Naive B cell (primary cell): ENCODE measurements around the gene SLC46A3. TPM values are rescaled to one million over a fixed set of nuclear protein-coding genes. Genes with fewer than 3 reads are reported as not detected.

ENCODE experiments used
- ATAC-seq, 2 donors: fragments of 150-1000 bp; cut with Tn5 transposase; 2 replicates each; pipeline ENCODE4 v1.10.0; 2021; ENCODE audit warnings: low read depth in 2 of 2, mild to moderate bottlenecking in 2 of 2, moderate library complexity in 2 of 2
- DNase-seq: peaks from one replicate; pipeline ENCODE4 v3.0.0; 2022
- H3K27ac Mint-ChIP-seq, 6 donors: one replicate each; pipeline ENCODE4 v1.8.0; 2020 to 2022; ENCODE audit warnings: mild to moderate bottlenecking in 6 of 6, mixed read lengths in 6 of 6, moderate library complexity in 5 of 6, inconsistent platforms in 2 of 6
- H3K27me3 Mint-ChIP-seq, 3 donors: one replicate each; pipeline ENCODE4 v1.8.0; 2021 to 2022; ENCODE audit warnings: mixed read lengths in 3 of 3, mild to moderate bottlenecking in 1 of 3
- H3K36me3 Mint-ChIP-seq, 2 donors: one replicate each; pipeline ENCODE4 v1.8.0; 2020 to 2022; ENCODE audit warnings: mixed read lengths in 2 of 2, inconsistent platforms in 1 of 2, mild to moderate bottlenecking in 1 of 2
- H3K4me1 Mint-ChIP-seq, 3 donors: one replicate each; pipeline ENCODE4 v1.8.0; 2020 to 2022; ENCODE audit warnings: mixed read lengths in 3 of 3, inconsistent platforms in 1 of 3, mild to moderate bottlenecking in 1 of 3, moderate library complexity in 1 of 3
- H3K4me3 Mint-ChIP-seq, 8 donors: one replicate each; pipeline ENCODE4 v1.8.0; 2020 to 2022; ENCODE audit warnings: mild to moderate bottlenecking in 8 of 8, mixed read lengths in 8 of 8, moderate library complexity in 8 of 8, inconsistent platforms in 2 of 8
- H3K9me3 Mint-ChIP-seq, 7 donors: one replicate each; pipeline ENCODE4 v1.8.0; 2020 to 2022; ENCODE audit warnings: mixed read lengths in 7 of 7, mild to moderate bottlenecking in 5 of 7, inconsistent platforms in 2 of 7, moderate library complexity in 1 of 7
- polyA plus RNA-seq, 6 donors: library from polyadenylated mRNA; unstranded; fragments of 300-500 nt; fragmentation: Illumina TruSeq; gene quantifications; one replicate each; pipeline ENCODE4 v1.2.3, GENCODE V29; 2021; ENCODE audit warnings: low read depth in 6 of 6

The SLC46A3 gene, protein sequence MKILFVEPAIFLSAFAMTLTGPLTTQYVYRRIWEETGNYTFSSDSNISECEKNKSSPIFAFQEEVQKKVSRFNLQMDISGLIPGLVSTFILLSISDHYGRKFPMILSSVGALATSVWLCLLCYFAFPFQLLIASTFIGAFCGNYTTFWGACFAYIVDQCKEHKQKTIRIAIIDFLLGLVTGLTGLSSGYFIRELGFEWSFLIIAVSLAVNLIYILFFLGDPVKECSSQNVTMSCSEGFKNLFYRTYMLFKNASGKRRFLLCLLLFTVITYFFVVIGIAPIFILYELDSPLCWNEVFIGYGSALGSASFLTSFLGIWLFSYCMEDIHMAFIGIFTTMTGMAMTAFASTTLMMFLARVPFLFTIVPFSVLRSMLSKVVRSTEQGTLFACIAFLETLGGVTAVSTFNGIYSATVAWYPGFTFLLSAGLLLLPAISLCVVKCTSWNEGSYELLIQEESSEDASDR
- polyA plus RNA-seq, result 10 to 100 TPM; 31.4 to 44.5 (median 32.5) TPM

DNA sequence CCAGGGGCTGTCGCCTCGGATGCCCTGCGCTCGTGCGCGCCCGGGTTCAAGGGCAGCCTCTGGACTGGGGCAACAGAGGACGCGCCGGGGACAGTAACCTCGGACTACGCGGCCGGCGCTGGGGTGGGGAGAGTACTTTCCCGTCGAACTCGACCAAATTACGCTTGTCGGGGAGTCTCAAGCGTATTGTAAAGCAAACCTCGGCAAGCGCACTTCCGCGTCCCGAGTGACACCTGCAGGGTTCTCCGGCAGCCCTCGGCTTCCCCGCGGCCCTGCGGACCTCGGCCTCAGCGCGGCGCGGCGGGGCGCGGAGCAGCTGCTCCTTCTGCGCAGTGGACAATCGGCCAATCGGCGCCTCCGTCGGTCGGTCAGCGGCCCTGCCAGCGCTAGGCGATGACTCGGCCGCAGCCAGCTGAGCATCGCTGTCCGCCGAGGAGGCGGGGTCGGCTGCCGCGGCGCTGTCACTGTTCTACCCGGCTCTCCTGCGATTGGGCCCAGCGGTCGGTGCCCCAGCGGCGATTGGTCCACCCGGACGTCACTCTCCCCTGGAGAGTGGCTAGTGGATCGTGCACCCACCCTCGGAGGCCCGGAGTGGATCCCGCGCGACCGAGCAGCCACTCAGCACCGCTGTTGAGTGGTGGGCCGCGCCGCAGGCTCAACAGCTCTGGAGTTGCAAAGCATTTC lies at the start of gene SLC46A3:
Gene SLC46A3, minus strand, starts transcription at position 428 of the 684 bp plus-strand sequence. CDS start 972 bp downstream, outside the sequence.
- Mint-ChIP-seq H3K27ac (peak within 1 kb of the TSS; percentile 90 to 99 (median 96)), H3K9me3 (no peaks in the 10 kb centered on the region), H3K4me3 (peak within 1 kb of the TSS; percentile 91 to 98 (median 94)), H3K36me3 (no peaks in the 10 kb centered on the region), H3K4me1 (peaks cover 23 to 37% (median 25%) of the 10 kb centered on the region in 3 donors), H3K27me3 (no peaks in the 10 kb centered on the region)
- DNase-seq (peak; percentile 96), ATAC-seq (peak; percentile 93 to 95)

DNA sequence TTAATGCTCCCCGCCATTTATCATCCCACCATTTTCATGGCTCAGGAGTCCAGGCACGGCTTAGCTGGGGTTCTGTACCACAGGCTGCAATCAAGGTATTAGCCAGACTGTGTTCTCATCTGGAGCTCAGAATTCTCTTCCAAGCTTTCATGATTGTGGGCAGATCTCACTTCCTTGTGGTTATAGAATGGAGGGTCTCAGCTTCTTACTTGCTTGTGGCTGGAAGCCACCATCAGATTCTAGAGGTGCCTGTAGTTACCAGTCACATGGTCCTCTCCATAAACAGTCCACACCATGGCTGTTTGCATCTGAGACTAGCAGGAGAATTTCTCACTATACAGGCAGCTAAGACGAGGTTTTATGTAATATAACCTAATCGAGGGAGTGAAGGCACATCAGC lies 45.1 kb upstream of the SLC46A3 start:
- H3K9me3 Mint-ChIP-seq, result peaks cover 6 to 33% (median 22%) of the 10 kb centered on the region in 7 donors
- H3K4me3 Mint-ChIP-seq, result no peak overlapping the region
- peaks cover 0 to 26% (median 10%) of the 10 kb centered on the region in 3 donors for H3K27me3 Mint-ChIP-seq
- no peaks in the 10 kb centered on the region for H3K4me1 Mint-ChIP-seq
- no peak overlapping the region for H3K27ac Mint-ChIP-seq
- DNase-seq, result no peak
- peaks cover 0 to 5% of the 10 kb centered on the region in 2 donors for H3K36me3 Mint-ChIP-seq
- ATAC-seq, result no peak

DNA sequence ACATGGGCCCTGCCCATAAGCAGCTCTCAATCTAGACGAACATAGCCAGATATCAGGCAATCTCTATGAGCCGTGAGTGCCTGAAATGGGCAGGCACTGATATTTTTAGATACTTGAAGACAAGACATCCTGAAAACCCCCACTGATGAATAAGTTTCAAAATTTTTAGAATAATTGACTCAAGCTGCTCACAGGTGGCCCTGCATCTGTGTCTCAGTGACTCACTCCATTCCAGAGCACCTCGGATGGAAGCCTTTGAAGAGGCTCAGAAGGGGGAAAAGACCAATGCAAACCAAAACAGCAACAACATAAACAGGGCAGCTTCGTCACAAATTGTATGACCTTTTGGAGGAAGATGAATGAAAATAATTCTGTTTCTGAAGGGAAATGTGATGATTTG lies 42.8 kb upstream of the SLC46A3 start:
- peaks cover 0 to 7% of the 10 kb centered on the region in 2 donors for H3K36me3 Mint-ChIP-seq
- ATAC-seq (no peak), DNase-seq (no peak)
- peaks cover 0 to 45% (median 24%) of the 10 kb centered on the region in 7 donors for H3K9me3 Mint-ChIP-seq
- H3K4me3 Mint-ChIP-seq, result no peak overlapping the region
- H3K4me1 Mint-ChIP-seq, result no peaks in the 10 kb centered on the region
- peaks cover 0 to 28% (median 10%) of the 10 kb centered on the region in 3 donors for H3K27me3 Mint-ChIP-seq
- no peak overlapping the region for H3K27ac Mint-ChIP-seq

GRCh38 chr13:28755546-28755870 lies 36.7 kb upstream of the SLC46A3 start:
- peaks cover 7 to 14% of the 10 kb centered on the region in 2 donors for H3K36me3 Mint-ChIP-seq
- DNase-seq, result no peak
- peak overlapping the region in 5 of 8 donors; percentile 61 to 81 (median 77) for H3K4me3 Mint-ChIP-seq
- ATAC-seq, result no peak
- peaks cover 2 to 48% (median 22%) of the 10 kb centered on the region in 7 donors for H3K9me3 Mint-ChIP-seq
- peaks cover 0 to 9% (median 0%) of the 10 kb centered on the region in 3 donors for H3K27me3 Mint-ChIP-seq
- H3K27ac Mint-ChIP-seq, result peak overlapping the region in 3 of 6 donors; percentile 73 to 82 (median 76)
- peaks cover 5 to 11% (median 7%) of the 10 kb centered on the region in 3 donors for H3K4me1 Mint-ChIP-seq

DNA sequence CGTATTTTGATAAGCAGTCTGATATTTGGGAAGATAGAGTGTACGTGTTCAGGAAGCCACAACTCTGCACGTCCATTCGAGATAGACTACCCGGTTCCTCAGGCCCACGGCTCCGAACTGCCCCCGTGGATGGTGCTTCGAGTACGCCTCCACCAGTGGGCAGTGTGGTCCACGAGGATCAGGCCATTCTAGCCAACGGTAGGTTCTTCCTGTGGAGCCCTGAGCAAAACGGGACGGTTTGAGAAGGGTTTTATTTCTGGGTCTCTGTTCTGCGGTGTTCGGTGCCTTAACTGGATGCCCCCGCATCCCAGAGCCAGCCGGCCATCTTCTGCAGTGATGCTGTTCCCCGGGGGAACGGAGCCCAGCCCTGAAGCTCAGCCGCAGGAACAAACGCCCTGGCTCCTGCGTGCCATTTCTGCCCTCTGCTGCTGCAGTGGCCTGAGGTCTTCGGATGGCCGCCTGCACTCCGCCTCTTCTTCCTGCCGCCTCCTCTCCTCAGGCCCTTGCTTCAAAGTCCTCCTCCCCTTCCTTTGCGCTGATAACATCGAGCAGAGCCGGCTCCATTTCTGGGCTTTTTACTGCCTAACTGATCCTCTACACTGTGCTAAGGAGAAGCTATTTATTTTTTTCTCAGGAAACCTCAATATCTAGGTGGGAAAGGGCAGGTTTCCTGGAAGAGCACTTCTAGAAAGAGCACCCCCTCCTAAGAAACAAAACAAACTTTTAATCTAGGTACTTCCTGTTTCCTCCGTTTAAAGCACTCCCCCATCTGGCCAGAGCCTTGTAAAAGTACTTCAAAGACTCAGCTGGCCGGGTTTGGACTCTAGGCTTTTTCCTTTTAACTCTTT lies 36.2 kb upstream of the SLC46A3 start:
- peaks cover 2 to 42% (median 21%) of the 10 kb centered on the region in 7 donors for H3K9me3 Mint-ChIP-seq
- ATAC-seq (no peak), DNase-seq (peak; percentile 4)
- peaks cover 7 to 14% of the 10 kb centered on the region in 2 donors for H3K36me3 Mint-ChIP-seq
- H3K4me1 Mint-ChIP-seq, result peaks cover 5 to 11% (median 7%) of the 10 kb centered on the region in 3 donors
- peak overlapping the region in 7 of 8 donors; percentile 61 to 85 (median 79) for H3K4me3 Mint-ChIP-seq
- peak overlapping the region in 5 of 6 donors; percentile 2 to 82 (median 73) for H3K27ac Mint-ChIP-seq
- peaks cover 0 to 9% (median 0%) of the 10 kb centered on the region in 3 donors for H3K27me3 Mint-ChIP-seq

DNA sequence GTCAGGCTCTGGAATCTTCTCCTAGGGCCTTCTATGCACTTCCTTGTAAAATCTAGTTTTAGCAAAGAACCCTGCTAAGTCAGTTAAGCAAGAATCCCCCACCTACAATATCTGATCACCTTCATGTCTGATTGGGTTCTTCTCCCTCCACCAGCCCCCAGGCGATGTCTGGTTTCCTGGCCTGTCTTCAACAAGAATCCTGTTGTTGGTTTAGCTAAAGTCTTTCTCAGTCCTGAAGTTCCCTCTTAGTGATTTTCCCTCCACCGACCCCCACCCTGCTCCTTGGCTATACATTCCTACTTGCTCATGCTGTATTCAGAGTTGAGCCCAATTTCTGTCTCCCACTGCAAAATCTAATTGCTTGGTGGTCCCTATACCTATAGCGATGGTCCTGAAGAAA lies 35.2 kb upstream of the SLC46A3 start:
- no peak for ATAC-seq
- H3K4me3 Mint-ChIP-seq, result peak overlapping the region in 4 of 8 donors; percentile 3 to 72 (median 32)
- H3K4me1 Mint-ChIP-seq, result peaks cover 5 to 11% (median 7%) of the 10 kb centered on the region in 3 donors
- H3K9me3 Mint-ChIP-seq, result peaks cover 0 to 32% (median 13%) of the 10 kb centered on the region in 7 donors
- DNase-seq, result no peak
- peaks cover 5 to 11% (median 7%) of the 10 kb centered on the region in 3 donors for H3K27me3 Mint-ChIP-seq
- peaks cover 2 to 14% of the 10 kb centered on the region in 2 donors for H3K36me3 Mint-ChIP-seq
- no peak overlapping the region for H3K27ac Mint-ChIP-seq

- Mint-ChIP-seq H3K36me3 (peaks cover 0 to 14% of the 10 kb centered on the region in 2 donors), H3K4me3 (no peak overlapping the region), H3K9me3 (peaks cover 0 to 26% (median 9%) of the 10 kb centered on the region in 7 donors), H3K27me3 (peaks cover 5 to 8% (median 7%) of the 10 kb centered on the region in 3 donors), H3K4me1 (peaks cover 5 to 11% (median 7%) of the 10 kb centered on the region in 3 donors), H3K27ac (peak overlapping the region in 2 of 6 donors; percentile 48 to 77)
- DNase-seq (no peak), ATAC-seq (no peak)
These were observed 34.6 kb upstream of the SLC46A3 start for GRCh38 chr13:28753208-28753892.

GRCh38 chr13:28751175-28751960 lies 32.6 kb upstream of the SLC46A3 start:
- Mint-ChIP-seq H3K4me3 (no peak overlapping the region), H3K27ac (no peak overlapping the region), H3K9me3 (peaks cover 0 to 8% (median 4%) of the 10 kb centered on the region in 7 donors), H3K27me3 (peaks cover 5 to 8% (median 7%) of the 10 kb centered on the region in 3 donors), H3K4me1 (peaks cover 5 to 11% (median 7%) of the 10 kb centered on the region in 3 donors), H3K36me3 (peaks cover 0 to 14% of the 10 kb centered on the region in 2 donors)
- ATAC-seq (no peak), DNase-seq (no peak)

- ATAC-seq (no peak), DNase-seq (no peak)
- no peak overlapping the region for H3K4me3 Mint-ChIP-seq
- peaks cover 5 to 11% (median 6%) of the 10 kb centered on the region in 3 donors for H3K4me1 Mint-ChIP-seq
- peaks cover 5 to 8% (median 7%) of the 10 kb centered on the region in 3 donors for H3K27me3 Mint-ChIP-seq
- peaks cover 0 to 14% of the 10 kb centered on the region in 2 donors for H3K36me3 Mint-ChIP-seq
- peaks cover 0 to 5% (median 4%) of the 10 kb centered on the region in 7 donors for H3K9me3 Mint-ChIP-seq
- no peak overlapping the region for H3K27ac Mint-ChIP-seq
These were observed 31.6 kb upstream of the SLC46A3 start for GRCh38 chr13:28750187-28751045.

DNA sequence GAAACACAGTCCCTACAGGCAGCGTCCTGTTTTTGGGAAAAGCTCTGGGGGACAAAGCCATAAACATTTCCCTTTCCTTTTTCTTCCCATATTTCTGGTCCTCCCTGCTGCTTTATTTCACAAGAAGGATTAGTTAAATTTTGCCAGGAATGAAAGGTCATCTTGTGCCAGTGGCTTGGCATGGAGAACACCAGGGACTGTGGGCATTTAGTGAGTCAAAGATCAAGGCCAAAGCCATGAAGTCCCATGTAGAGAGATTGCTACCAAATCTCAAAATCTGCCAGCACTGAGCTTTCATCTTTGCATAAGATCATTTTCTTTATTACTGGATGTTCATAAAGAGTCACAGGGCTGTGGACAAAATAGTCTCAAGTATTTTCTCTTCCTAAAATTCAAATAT lies 29.1 kb upstream of the SLC46A3 start:
- Mint-ChIP-seq H3K36me3 (no peaks in the 10 kb centered on the region), H3K27me3 (peaks cover 5 to 8% (median 7%) of the 10 kb centered on the region in 3 donors), H3K4me1 (peaks cover 0 to under 1% (median 0%) of the 10 kb centered on the region in 3 donors), H3K27ac (no peak overlapping the region), H3K4me3 (no peak overlapping the region), H3K9me3 (no peaks in the 10 kb centered on the region)
- ATAC-seq, result no peak
- no peak for DNase-seq

DNA sequence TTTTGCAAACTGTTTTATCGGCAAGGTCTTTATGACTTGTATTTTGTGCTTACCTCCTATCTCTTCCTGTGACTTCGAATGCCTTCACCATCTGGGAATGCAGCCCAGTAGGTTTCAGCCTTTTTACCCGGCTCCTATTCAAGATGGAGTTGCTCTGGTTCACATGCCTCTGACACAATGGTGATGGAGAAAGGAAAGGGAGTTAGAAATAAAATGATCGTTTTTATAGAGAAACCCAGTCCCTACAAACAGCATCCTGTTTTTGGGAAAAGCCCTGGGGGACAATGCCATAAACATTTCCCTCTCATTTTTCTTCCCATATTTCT lies 27.5 kb upstream of the SLC46A3 start:
- no peak overlapping the region for H3K4me3 Mint-ChIP-seq
- no peak overlapping the region for H3K27ac Mint-ChIP-seq
- H3K9me3 Mint-ChIP-seq, result no peaks in the 10 kb centered on the region
- no peaks in the 10 kb centered on the region for H3K36me3 Mint-ChIP-seq
- no peak for DNase-seq
- peaks cover 0 to 4% (median 3%) of the 10 kb centered on the region in 3 donors for H3K4me1 Mint-ChIP-seq
- H3K27me3 Mint-ChIP-seq, result peaks cover 5 to 8% (median 7%) of the 10 kb centered on the region in 3 donors
- ATAC-seq, result no peak
